Activated CD4-positive, alpha-beta T cell treated with anti-CD3 and anti-CD28 coated beads, Interleukin-2, amount 10 ng/mL, durations not matched to agents 7 days and 5 days (primary cell): ENCODE data around the gene SAMD4A. TPM values are rescaled to one million over a fixed set of nuclear protein-coding genes. Genes with fewer than 3 reads are reported as not detected.

Source experiments
- CTCF ChIA-PET: fragments of 350-600 bp; sonication (Branson Sonifier 250); formaldehyde crosslinking; loops from one replicate; lab custom pipeline; 2021; ENCODE audit warnings: antibody characterized with exemption; lab: Charles Lee
- POLR2A ChIA-PET: fragments of 350-600 bp; sonication (Branson Sonifier 250); formaldehyde crosslinking; loops from one replicate; lab custom pipeline; 2021; ENCODE audit warnings: antibody characterized with exemption; lab: Charles Lee
- DNase-seq: peaks from one replicate; pipeline ENCODE4 v3.0.0-alpha.2; 2020
- H3K27ac Mint-ChIP-seq: one replicate; pipeline ENCODE4 v1.8.0; 2021; ENCODE audit warnings: mild to moderate bottlenecking, moderate library complexity, mixed read lengths
- H3K27me3 Mint-ChIP-seq: one replicate; pipeline ENCODE4 v1.8.0; 2021; ENCODE audit warnings: mixed read lengths
- H3K36me3 Mint-ChIP-seq: one replicate; pipeline ENCODE4 v1.8.0; 2021; ENCODE audit warnings: low read depth, mixed read lengths
- H3K4me1 Mint-ChIP-seq: one replicate; pipeline ENCODE4 v1.8.0; 2021; ENCODE audit warnings: mixed read lengths
- H3K4me3 Mint-ChIP-seq: one replicate; pipeline ENCODE4 v1.8.0; 2021; ENCODE audit warnings: mild to moderate bottlenecking, moderate library complexity, mixed read lengths
- H3K9me3 Mint-ChIP-seq: one replicate; pipeline ENCODE4 v1.8.0; 2021; ENCODE audit warnings: mixed read lengths
- total RNA-seq, 2 experiments: library from RNA; stranded (reverse); gene quantifications; one replicate each; pipeline ENCODE4 v1.2.3, GENCODE V29; 2021

The SAMD4A gene
- total RNA-seq, 2 experiments from 2014 or later = 0.54 to 0.62 TPM

DNA sequence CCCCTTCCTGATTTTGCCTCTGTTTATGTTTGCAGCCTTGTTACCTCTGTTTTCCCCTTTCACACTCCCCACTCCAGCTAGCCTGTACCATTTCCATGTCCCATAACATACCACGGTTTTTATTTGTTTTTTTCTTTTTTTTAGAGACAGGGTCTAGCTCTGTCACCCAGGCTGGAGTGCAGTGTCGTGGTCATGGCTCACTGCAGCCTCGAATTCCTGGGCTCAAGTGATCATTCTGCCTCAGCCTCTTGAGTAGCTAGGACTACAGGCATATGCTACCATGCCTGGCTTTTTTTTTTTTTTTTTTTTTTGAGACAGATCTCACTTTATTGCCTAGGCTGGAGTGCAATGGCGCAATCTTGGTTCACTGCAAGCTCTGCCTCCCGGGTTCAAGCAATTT lies 18.4 kb upstream of the SAMD4A start:
- Mint-ChIP-seq H3K27ac (no peak overlapping the region), H3K27me3 (peaks cover 4% of the 10 kb centered on the region), H3K4me3 (no peak overlapping the region), H3K4me1 (no peaks in the 10 kb centered on the region), H3K36me3 (no peaks in the 10 kb centered on the region), H3K9me3 (no peaks in the 10 kb centered on the region)
- CTCF ChIA-PET = interaction anchor here (0.6 to 2.2 kb wide), 3 partner anchors 9 to 337 kb away, joined by 3 to 6 read pairs (median 3); no protein-coding TSS in a partner anchor
- POLR2A ChIA-PET = interaction anchor here (0.6 kb wide), 1 partner anchor 183 kb away, joined by 3 read pairs; no protein-coding TSS in a partner anchor
- DNase-seq = no peak

DNA sequence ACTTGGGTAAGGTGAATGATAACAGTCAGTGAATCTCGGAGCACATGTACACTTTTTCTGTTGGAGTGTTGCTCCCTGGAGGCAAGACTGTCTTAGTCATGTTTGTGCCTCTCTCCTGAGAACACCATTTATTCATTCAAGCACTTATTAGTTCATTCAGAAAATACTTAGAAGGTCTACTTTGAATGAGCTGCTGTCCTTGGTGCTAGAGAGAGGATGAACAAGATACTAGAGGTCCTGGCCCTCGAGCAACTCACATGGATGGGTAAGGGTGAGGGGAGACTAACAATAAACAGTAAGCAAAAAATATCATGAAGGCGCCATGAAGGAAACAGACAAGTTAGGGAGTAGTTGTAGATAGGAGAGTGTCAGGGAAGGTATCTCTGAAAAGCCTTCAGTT lies 17.1 kb upstream of the SAMD4A start:
- POLR2A ChIA-PET = no interaction called here
- Mint-ChIP-seq H3K9me3 (no peaks in the 10 kb centered on the region), H3K4me3 (no peak overlapping the region), H3K4me1 (no peaks in the 10 kb centered on the region), H3K27ac (no peak overlapping the region), H3K36me3 (no peaks in the 10 kb centered on the region), H3K27me3 (peaks cover 4% of the 10 kb centered on the region)
- CTCF ChIA-PET = interaction anchor here (0.6 to 2.1 kb wide), 2 partner anchors 40 to 129 kb away, joined by 4 to 6 read pairs; partner anchors contain the start of gene CGRRF1
- DNase-seq = no peak

- Mint-ChIP-seq H3K27me3 (peaks cover 4% of the 10 kb centered on the region), H3K9me3 (no peaks in the 10 kb centered on the region), H3K4me3 (no peak overlapping the region), H3K27ac (no peak overlapping the region), H3K4me1 (no peaks in the 10 kb centered on the region), H3K36me3 (no peaks in the 10 kb centered on the region)
- POLR2A ChIA-PET = no interaction called here
- CTCF ChIA-PET = interaction anchor here (1.1 to 2.1 kb wide), 3 partner anchors 14 to 154 kb away, joined by 3 to 6 read pairs (median 3); partner anchors contain the start of gene CGRRF1
- no peak for DNase-seq
These were observed 16.4 kb upstream of the SAMD4A start for GRCh38 chr14:54550514-54550913.

DNA sequence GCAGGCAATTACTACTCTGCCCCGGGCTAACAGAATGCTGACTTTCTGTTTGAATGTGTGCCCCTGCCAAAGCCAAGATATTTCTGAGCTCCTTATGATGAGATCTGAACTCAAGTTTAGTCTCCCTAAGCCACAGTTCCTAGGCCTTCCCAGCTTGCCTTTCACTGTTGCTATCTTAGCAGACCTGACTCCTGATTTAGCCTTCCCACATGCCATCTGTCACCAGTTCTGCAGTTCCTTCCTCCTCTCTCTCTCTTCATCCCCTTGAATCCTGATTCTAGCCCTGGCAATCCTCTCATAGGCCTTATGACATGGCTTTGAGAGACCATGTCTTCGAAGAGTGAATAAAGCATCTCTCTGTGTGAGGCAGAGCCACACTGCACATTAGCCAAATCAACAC lies 12.5 kb upstream of the SAMD4A start:
- no peaks in the 10 kb centered on the region for H3K36me3 Mint-ChIP-seq
- no peaks in the 10 kb centered on the region for H3K9me3 Mint-ChIP-seq
- ChIA-PET POLR2A (interaction anchor here (0.6 kb wide), 1 partner anchor 300 kb away, joined by 3 read pairs; no protein-coding TSS in a partner anchor), CTCF (interaction anchor here (0.6 to 0.8 kb wide), 2 partner anchors 219 to 277 kb away, joined by 3 read pairs; no protein-coding TSS in a partner anchor)
- H3K27me3 Mint-ChIP-seq = no peaks in the 10 kb centered on the region
- no peak overlapping the region for H3K4me3 Mint-ChIP-seq
- no peak for DNase-seq
- no peak overlapping the region for H3K27ac Mint-ChIP-seq
- no peaks in the 10 kb centered on the region for H3K4me1 Mint-ChIP-seq

GRCh38 chr14:54555651-54556050 lies 11.3 kb upstream of the SAMD4A start:
- DNase-seq = no peak
- CTCF ChIA-PET = no interaction called here
- H3K9me3 Mint-ChIP-seq = no peaks in the 10 kb centered on the region

DNA sequence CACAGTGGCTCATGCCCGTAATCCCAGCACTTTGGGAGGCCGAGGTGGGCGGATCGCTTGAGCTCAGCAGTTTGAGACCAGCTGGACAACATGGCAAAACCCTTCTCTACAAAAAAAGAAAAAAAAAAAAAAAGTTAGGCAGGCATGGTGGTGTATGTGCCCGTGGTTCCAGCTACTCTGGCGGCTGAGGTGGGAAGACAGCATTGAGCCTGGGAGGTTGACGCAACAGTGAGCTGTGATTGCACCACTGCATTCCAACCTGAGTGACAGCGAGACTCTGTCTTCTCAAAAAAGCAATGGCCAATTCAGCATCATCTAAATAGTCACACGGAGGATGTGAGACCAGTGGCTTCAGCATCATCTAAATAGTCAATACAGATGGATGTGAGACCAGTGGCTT lies 10.4 kb upstream of the SAMD4A start:
- H3K9me3 Mint-ChIP-seq = no peaks in the 10 kb centered on the region
- no peak for DNase-seq
- H3K27me3 Mint-ChIP-seq = peaks cover 7% of the 10 kb centered on the region
- ChIA-PET POLR2A (no interaction called here), CTCF (no interaction called here)
- H3K4me1 Mint-ChIP-seq = no peaks in the 10 kb centered on the region
- no peaks in the 10 kb centered on the region for H3K36me3 Mint-ChIP-seq
- H3K27ac Mint-ChIP-seq = no peak overlapping the region
- H3K4me3 Mint-ChIP-seq = no peak overlapping the region

More at GRCh38 chr14:54555651-54556050, 11.3 kb upstream of the SAMD4A start:
- Mint-ChIP-seq H3K4me3 (no peak overlapping the region), H3K27ac (no peak overlapping the region), H3K36me3 (no peaks in the 10 kb centered on the region), H3K4me1 (no peaks in the 10 kb centered on the region), H3K27me3 (peaks cover 4% of the 10 kb centered on the region)
- POLR2A ChIA-PET = no interaction called here

DNA sequence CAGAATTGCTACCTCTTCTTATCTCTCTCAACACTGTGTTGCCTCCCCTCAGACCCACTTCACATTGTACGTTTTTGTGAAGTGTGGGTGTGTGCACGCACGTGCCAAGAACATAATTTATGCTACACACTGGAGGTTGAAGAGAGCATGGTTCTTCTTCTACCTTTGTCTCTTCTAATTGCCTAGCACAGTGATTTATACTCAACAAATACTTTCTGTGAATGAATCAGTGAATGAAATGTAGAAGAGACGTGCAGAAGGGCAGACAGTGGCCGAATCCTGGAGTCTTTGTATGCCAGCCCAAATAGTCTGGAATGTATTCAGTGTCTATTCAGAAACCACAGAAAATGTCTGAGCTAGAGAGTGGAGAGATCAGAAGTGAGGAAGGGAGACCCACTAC lies 4.6 kb upstream of the SAMD4A start:
- Mint-ChIP-seq H3K36me3 (no peaks in the 10 kb centered on the region), H3K9me3 (no peaks in the 10 kb centered on the region), H3K4me1 (peaks cover 13% of the 10 kb centered on the region), H3K27me3 (peaks cover 31% of the 10 kb centered on the region), H3K27ac (no peak overlapping the region), H3K4me3 (no peak overlapping the region)
- ChIA-PET POLR2A (no interaction called here), CTCF (interaction anchor here (2.1 kb wide), 1 partner anchor 74 kb away, joined by 5 read pairs; no protein-coding TSS in a partner anchor)
- DNase-seq = no peak

DNA sequence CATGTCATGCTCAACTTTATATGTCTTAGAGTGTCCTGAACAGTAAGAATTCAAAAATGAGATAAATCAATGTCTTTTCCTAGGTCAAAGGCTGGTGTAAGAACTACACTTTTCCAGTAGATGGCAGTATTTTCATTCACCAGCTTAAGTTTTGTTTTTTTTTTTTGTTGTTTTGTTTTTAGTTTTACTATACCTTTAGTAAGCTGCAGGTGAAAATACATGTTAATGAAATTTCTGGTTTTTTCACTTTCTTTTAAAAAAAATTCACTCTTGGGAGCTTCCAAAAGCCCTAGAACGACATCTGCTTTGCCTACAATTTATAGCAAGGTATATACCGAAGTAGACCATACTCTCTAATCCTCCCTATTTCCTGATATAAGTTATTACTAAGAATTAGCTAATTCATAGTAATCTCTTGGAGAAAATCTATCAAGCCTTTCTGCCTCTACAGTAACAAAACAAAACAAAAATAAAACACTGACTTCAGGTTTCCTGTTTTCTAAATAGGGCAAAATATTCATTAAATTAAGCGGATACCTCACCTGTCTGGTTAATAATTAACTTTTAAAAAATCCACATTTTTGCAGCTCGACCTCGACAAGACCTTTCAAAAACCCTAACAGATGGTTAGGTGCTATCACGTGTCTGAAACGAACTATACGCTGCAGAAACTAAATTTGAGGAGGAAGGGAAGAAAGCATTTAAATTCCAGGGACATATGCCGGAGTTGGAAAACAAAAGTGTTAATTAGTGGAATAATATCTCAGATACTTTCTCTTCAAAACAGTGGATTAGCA lies 2.7 kb upstream of the SAMD4A start:
- H3K9me3 Mint-ChIP-seq = no peaks in the 10 kb centered on the region
- H3K4me3 Mint-ChIP-seq = peak overlapping the region; percentile 71
- H3K36me3 Mint-ChIP-seq = no peaks in the 10 kb centered on the region
- H3K4me1 Mint-ChIP-seq = peaks cover 18% of the 10 kb centered on the region
- H3K27me3 Mint-ChIP-seq = peaks cover 41% of the 10 kb centered on the region
- ChIA-PET POLR2A (no interaction called here), CTCF (interaction anchor here (0.6 to 6.5 kb wide), 20 partner anchors 13 to 245 kb away, joined by 3 to 110 read pairs (median 3); no protein-coding TSS in a partner anchor)
- H3K27ac Mint-ChIP-seq = peak overlapping the region; percentile 36
- no peak for DNase-seq

DNA sequence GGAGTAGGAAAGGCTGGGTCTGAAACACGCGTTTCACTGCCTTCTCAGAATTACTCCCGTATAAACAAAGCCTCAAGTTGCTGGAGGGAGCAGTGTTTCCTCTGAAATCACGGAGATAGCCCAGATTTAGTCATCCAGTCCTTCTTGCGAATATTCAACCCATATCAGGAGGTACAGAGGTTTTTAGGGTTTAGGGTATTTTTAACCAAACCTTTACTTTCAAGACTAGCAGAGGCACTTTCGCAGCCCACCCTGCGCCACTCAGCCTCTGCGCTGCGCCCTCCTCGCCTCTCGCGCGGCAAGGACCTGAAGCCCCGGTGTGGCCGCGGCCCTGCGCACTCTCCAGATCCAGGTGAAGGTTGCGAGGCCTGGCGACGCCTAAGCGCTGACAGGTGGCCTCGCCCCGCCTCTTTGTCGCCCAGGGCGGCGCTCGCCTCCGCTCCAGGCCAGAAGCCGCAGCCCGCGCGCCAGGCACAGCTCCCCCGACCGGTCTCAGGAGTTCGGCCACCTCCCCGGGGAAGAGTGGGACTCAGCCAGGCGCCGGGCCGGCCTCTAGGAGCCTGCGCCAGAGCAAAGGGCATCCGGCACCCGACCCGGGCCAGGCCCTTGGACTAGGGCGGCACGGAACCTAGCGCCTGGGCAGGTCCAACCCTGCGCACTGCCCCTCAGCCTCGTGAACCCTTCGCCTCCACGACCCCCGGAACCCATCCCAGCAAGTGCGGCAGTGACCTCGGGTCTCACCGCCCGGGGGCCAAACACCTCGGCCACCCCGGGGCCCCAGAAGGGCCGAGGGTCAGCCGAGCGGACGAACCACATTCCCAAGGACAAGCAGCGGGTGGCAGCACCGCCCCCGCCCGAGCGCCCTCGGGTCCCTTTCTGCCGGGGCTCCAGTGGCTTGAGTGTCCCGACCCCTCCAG lies 1.8 kb upstream of the SAMD4A start:
- POLR2A ChIA-PET = no interaction called here
- H3K4me3 Mint-ChIP-seq = peak overlapping the region; percentile 71
- CTCF ChIA-PET = interaction anchor here (0.9 to 6.5 kb wide), 12 partner anchors 8 to 244 kb away, joined by 3 to 110 read pairs (median 3); no protein-coding TSS in a partner anchor
- peak; percentile 37 for DNase-seq
- H3K27me3 Mint-ChIP-seq = peaks cover 46% of the 10 kb centered on the region
- peak overlapping the region; percentile 54 for H3K27ac Mint-ChIP-seq
- H3K36me3 Mint-ChIP-seq = no peaks in the 10 kb centered on the region
- H3K4me1 Mint-ChIP-seq = peaks cover 18% of the 10 kb centered on the region
- H3K9me3 Mint-ChIP-seq = no peaks in the 10 kb centered on the region

GRCh38 chr14:54565785-54566409 lies 1.0 kb upstream of the SAMD4A start:
- Mint-ChIP-seq H3K4me3 (peak overlapping the region; percentile 71), H3K27ac (peak overlapping the region; percentile 54), H3K27me3 (peaks cover 44% of the 10 kb centered on the region), H3K4me1 (peaks cover 18% of the 10 kb centered on the region), H3K9me3 (no peaks in the 10 kb centered on the region), H3K36me3 (no peaks in the 10 kb centered on the region)
- POLR2A ChIA-PET = interaction anchor here (0.6 kb wide), 1 partner anchor 486 kb away, joined by 5 read pairs; the partner anchor contains the start of gene MAPK1IP1L
- DNase-seq = peak; percentile 75
- CTCF ChIA-PET = interaction anchor here (0.9 to 6.5 kb wide), 8 partner anchors 8 to 239 kb away, joined by 3 to 110 read pairs (median 3); no protein-coding TSS in a partner anchor

DNA sequence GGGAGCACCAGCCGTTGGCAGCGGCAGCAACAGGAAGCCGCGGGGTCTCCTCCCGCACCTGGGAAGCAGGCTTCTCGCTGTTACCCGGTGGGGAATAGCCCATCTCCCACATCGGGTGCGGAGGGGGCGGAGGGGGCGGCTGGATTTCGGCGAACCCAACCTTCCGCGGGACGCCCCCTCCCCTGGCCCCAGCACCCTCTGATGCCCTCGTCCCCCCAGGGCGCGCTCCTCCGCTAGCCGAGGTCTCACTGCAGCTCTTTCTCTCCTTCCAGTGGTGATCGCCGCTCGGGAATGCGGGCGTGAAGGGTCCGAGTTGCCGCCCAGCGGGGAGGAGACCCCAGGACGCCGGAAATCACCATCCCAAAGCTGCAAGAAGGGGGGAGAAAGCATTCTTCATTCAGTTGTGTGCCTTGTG lies 303 bp downstream of the SAMD4A start:
- Mint-ChIP-seq H3K27me3 (peaks cover 45% of the 10 kb centered on the region), H3K9me3 (peaks cover 5% of the 10 kb centered on the region), H3K4me1 (peaks cover 18% of the 10 kb centered on the region), H3K4me3 (peak overlapping the region; percentile 84), H3K36me3 (peaks cover 5% of the 10 kb centered on the region), H3K27ac (peak overlapping the region; percentile 85)
- CTCF ChIA-PET = interaction anchor here (0.7 to 6.5 kb wide), 8 partner anchors 16 to 703 kb away, joined by 3 to 110 read pairs (median 5); no protein-coding TSS in a partner anchor
- POLR2A ChIA-PET = interaction anchor here (0.6 kb wide), 1 partner anchor 171 kb away, joined by 3 read pairs; the partner anchor contains the start of gene CDKN3
- DNase-seq = no peak
